Astrocyte of the spinal cord (primary cell): ENCODE data around the gene CITED2.

ENCODE experiments used
- DNase-seq: peaks from one replicate; pipeline ENCODE4 v3.0.0; 2011; ENCODE audit warnings: low read depth, low spot score
- H3K4me3 ChIP-seq: 2 replicates; pipeline ENCODE4 v1.5.1; 2011; ENCODE audit warnings: low read depth, mild to moderate bottlenecking, low read length, moderate library complexity
- CTCF ChIP-seq: IDR thresholded peaks from 2 replicates; pipeline ENCODE4 v1.5.1; 2012; ENCODE audit warnings: low read depth, mild to moderate bottlenecking, low read length, inconsistent platforms
- in situ Hi-C: cut with HindIII; loops from 2 replicates; pipeline ENCODE4 v1.10.0; 2017; ENCODE audit warnings: low sequenced_read_pairs

The CITED2 gene

GRCh38 chr6:139356924-139357323, 17.5 kb downstream of the CITED2 start:
- no peak for TF ChIP-seq CTCF
- DNase-seq = no peak
- in situ Hi-C loops = no loop called here
- H3K4me3 ChIP-seq = no peak overlapping the region

GRCh38 chr6:139355777-139356445, 18.5 kb downstream of the CITED2 start:
- DNase-seq = no peak
- no peak for TF ChIP-seq CTCF
- in situ Hi-C loops = no loop called here
- H3K4me3 ChIP-seq = no peak overlapping the region

- in situ Hi-C loops = no loop called here
- no peak for DNase-seq
- no peak overlapping the region for H3K4me3 ChIP-seq
- TF ChIP-seq CTCF = no peak
Observed at GRCh38 chr6:139355172-139355571, 19.3 kb downstream of the CITED2 start.

GRCh38 chr6:139354189-139354588, 20.3 kb downstream of the CITED2 start:
- no peak for DNase-seq
- TF ChIP-seq CTCF = no peak
- in situ Hi-C loops = no loop called here
- no peak overlapping the region for H3K4me3 ChIP-seq

GRCh38 chr6:139349464-139350020, 24.9 kb downstream of the CITED2 start:
- no peak for TF ChIP-seq CTCF
- no peak for DNase-seq
- H3K4me3 ChIP-seq = no peak overlapping the region
- in situ Hi-C loops = no loop called here

- no peak for TF ChIP-seq CTCF
- DNase-seq = no peak
- in situ Hi-C loops = no loop called here
- no peak overlapping the region for H3K4me3 ChIP-seq
Observed at GRCh38 chr6:139346392-139346791, 28.1 kb downstream of the CITED2 start.
